Suprapubic skin (tissue), 4 donors: ENCODE results near the gene KLHL29.

Experiments used
- CTCF ChIP-seq, 2 donors: fragments of 200-600 bp in 1 of 2; fragments of 450-650 bp in 1 of 2; sonication (generic) in 1 of 2; IDR thresholded peaks; one replicate each; pipeline ENCODE4 v1.5.1; 2016 to 2019; ENCODE audit warnings: antibody characterized with exemption in 2 of 2, mild to moderate bottlenecking in 1 of 2, moderate library complexity in 1 of 2
- EP300 ChIP-seq: sonication (generic); formaldehyde crosslinking; IDR thresholded peaks from one replicate; pipeline ENCODE4 v1.6.1; 2017; ENCODE audit warnings: antibody characterized with exemption
- POLR2A ChIP-seq, 2 donors: fragments of 450-650 bp; IDR thresholded peaks; one replicate each; pipeline ENCODE4 v1.6.1; 2017; ENCODE audit warnings: antibody characterized with exemption in 2 of 2, mild to moderate bottlenecking in 2 of 2, moderate library complexity in 2 of 2
- POLR2AphosphoS5 ChIP-seq, 3 donors: sonication (generic); formaldehyde crosslinking; IDR thresholded peaks; one replicate each; pipeline ENCODE4 v1.6.1; 2017; ENCODE audit warnings: antibody characterized with exemption in 3 of 3

- TF ChIP-seq CTCF (IDR thresholded peaks at IDR 0.05) (no peak), POLR2AphosphoS5 (IDR thresholded peaks at IDR 0.05) (no peak), POLR2A (IDR thresholded peaks at IDR 0.05) (no peak), EP300 (no peak)
Measured at GRCh38 chr2:23384551-23385343, at the start of gene KLHL29.
